Mammary epithelial cell (primary cell): ENCODE measurements around the gene KLF11.

Source experiments
- EZH2 ChIP-seq: IDR thresholded peaks from 2 replicates; pipeline ENCODE4 v1.6.1; 2012; ENCODE audit warnings: low read length, inconsistent platforms, borderline replicate concordance
- TF ChIP-seq, protein P1 (sequence below), 2 donors: IDR thresholded peaks in 1 of 2; conservative IDR thresholded peaks in 1 of 2; 2 replicates each; pipeline ENCODE4 v1.5.1; 2011 to 2012; ENCODE audit warnings: inconsistent platforms in 2 of 2, low read length in 2 of 2, mild to moderate bottlenecking in 2 of 2, control low read depth in 1 of 2, low read depth in 1 of 2; ENCODE audit not compliant: insufficient read depth in 1 of 2; ENCODE audit errors: extremely low read depth in 1 of 2

DNA sequence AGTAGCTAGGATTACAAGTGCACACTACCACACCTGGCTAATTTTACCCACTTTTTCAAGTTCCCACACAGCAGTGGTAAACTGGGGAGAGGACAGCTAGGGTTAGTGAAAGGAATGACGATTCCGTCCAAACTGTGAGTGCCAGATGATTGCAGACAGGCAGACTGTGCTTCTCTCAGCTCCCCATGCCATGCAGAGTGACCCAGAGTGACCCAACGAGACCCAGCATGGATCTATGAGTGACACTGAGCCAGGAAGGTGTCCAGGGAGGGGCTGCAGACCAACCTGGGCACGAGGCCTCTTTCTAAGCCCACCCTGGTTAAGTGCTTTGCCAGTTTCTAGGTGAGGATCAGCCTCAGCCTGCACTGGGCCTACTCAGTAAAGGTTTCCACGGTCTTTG is 7.7 kb upstream of the KLF11 start:
- TF ChIP-seq, protein P1, sequence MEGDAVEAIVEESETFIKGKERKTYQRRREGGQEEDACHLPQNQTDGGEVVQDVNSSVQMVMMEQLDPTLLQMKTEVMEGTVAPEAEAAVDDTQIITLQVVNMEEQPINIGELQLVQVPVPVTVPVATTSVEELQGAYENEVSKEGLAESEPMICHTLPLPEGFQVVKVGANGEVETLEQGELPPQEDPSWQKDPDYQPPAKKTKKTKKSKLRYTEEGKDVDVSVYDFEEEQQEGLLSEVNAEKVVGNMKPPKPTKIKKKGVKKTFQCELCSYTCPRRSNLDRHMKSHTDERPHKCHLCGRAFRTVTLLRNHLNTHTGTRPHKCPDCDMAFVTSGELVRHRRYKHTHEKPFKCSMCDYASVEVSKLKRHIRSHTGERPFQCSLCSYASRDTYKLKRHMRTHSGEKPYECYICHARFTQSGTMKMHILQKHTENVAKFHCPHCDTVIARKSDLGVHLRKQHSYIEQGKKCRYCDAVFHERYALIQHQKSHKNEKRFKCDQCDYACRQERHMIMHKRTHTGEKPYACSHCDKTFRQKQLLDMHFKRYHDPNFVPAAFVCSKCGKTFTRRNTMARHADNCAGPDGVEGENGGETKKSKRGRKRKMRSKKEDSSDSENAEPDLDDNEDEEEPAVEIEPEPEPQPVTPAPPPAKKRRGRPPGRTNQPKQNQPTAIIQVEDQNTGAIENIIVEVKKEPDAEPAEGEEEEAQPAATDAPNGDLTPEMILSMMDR (conservative IDR thresholded peaks at IDR 0.05 in 1 of 2, IDR thresholded peaks at IDR 0.05 in 1 of 2; ENCODE audit: extremely low read depth in 1 of 2, insufficient read depth in 1 of 2, low read depth in 1 of 2, low read length in 2 of 2) = no peak
- TF ChIP-seq EZH2 = no peak
